Esophagus squamous epithelium (tissue), 5 donors: Measurements from ENCODE around the gene ASTN2. TPM values are rescaled to one million over a fixed set of nuclear protein-coding genes. Genes with fewer than 3 reads are reported as not detected.

Experiments
- DNase-seq: peaks from one replicate; lab custom pipeline; 2025; lab: John Stamatoyannopoulos, UW
- H3K27ac ChIP-seq, 4 donors: fragments of 200-600 bp; sonication (generic); one replicate each; pipeline ENCODE4 v1.5.1; 2016 to 2019; ENCODE audit warnings: mild to moderate bottlenecking in 1 of 4
- H3K27me3 ChIP-seq, 4 donors: fragments of 200-600 bp; sonication (generic); 1 replicate in 3 of 4; 2 replicates in 1 of 4; pipeline versions ENCODE4 v1.5.1 to v1.6.0; 2017 to 2021; ENCODE audit warnings: antibody characterized with exemption in 1 of 4
- H3K36me3 ChIP-seq, 3 donors: fragments of 200-600 bp; sonication (generic); one replicate each; pipeline ENCODE4 v1.5.1; 2016 to 2019
- H3K4me1 ChIP-seq, 3 donors: fragments of 200-600 bp; sonication (generic); one replicate each; pipeline ENCODE4 v1.5.1; 2017 to 2019
- H3K4me3 ChIP-seq, 4 donors: fragments of 200-600 bp; sonication (generic); 1 replicate in 3 of 4; 2 replicates in 1 of 4; pipeline ENCODE4 v1.5.1; 2016 to 2019; ENCODE audit warnings: mild to moderate bottlenecking in 2 of 4, moderate library complexity in 1 of 4
- H3K9me3 ChIP-seq, 3 donors: fragments of 200-600 bp; sonication (generic); one replicate each; pipeline ENCODE4 v1.5.1; 2016 to 2019
- POLR2A ChIP-seq, 4 donors: fragments of 450-650 bp; IDR thresholded peaks; one replicate each; pipeline ENCODE4 v1.6.1; 2017; ENCODE audit warnings: antibody characterized with exemption in 4 of 4, mild to moderate bottlenecking in 4 of 4, moderate library complexity in 3 of 4
- WGBS, 2 donors: methylation state at CpG; one replicate each; pipeline ENCODE4 v1.1.5; 2018; 5-methylcytosine and 5-hydroxymethylcytosine counted together
- intact Hi-C: fragments of 100-400 bp; cut with DNase I; formaldehyde crosslinking; loops from one replicate; pipeline ENCODE4 v1.15.0; 2022
- total RNA-seq, 4 donors: library from RNA; depleted of rRNA; stranded (reverse); fragments of >200 nt; gene quantifications; one replicate each; pipeline ENCODE4 v1.1.0, GENCODE V29; 2016
- TF ChIP-seq, protein P1 (sequence below), 6 experiments: fragments of 450-650 bp in 4 of 6; fragments of 200-600 bp in 2 of 6; sonication (generic) in 2 of 6; IDR thresholded peaks; one replicate each; pipeline ENCODE4 v1.5.1; 2016 to 2019; ENCODE audit warnings: antibody characterized with exemption in 6 of 6, mild to moderate bottlenecking in 4 of 6, moderate library complexity in 4 of 6
- donor health status: DM: yes; HTN: yes; CAD: no.

Gene ASTN2
- total RNA-seq, 4 donors from 2014 or later = 0.13 to 1.9 (median 0.27) TPM; not detected in 1

- Histone ChIP-seq H3K4me1 (peaks cover 0 to 13% (median 0%) of the 10 kb centered on the region in 3 donors), H3K27ac (no peak overlapping the region), H3K4me3 (no peak overlapping the region), H3K36me3 (peaks cover 0 to 9% (median 0%) of the 10 kb centered on the region in 3 donors), H3K27me3 (no peaks in the 10 kb centered on the region), H3K9me3 (no peaks in the 10 kb centered on the region)
- intact Hi-C loops = no loop called here
- DNase-seq = no peak
- TF ChIP-seq, protein P1, sequence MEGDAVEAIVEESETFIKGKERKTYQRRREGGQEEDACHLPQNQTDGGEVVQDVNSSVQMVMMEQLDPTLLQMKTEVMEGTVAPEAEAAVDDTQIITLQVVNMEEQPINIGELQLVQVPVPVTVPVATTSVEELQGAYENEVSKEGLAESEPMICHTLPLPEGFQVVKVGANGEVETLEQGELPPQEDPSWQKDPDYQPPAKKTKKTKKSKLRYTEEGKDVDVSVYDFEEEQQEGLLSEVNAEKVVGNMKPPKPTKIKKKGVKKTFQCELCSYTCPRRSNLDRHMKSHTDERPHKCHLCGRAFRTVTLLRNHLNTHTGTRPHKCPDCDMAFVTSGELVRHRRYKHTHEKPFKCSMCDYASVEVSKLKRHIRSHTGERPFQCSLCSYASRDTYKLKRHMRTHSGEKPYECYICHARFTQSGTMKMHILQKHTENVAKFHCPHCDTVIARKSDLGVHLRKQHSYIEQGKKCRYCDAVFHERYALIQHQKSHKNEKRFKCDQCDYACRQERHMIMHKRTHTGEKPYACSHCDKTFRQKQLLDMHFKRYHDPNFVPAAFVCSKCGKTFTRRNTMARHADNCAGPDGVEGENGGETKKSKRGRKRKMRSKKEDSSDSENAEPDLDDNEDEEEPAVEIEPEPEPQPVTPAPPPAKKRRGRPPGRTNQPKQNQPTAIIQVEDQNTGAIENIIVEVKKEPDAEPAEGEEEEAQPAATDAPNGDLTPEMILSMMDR (IDR thresholded peaks at IDR 0.05) = no peak
- no peak for TF ChIP-seq POLR2A (IDR thresholded peaks at IDR 0.05)
- 70 to 74% methylated on average over 5 of the region's 5 CpGs for WGBS, 2 donors
Measured at GRCh38 chr9:116383133-116383532, 1031.7 kb downstream of the ASTN2 start.

DNA sequence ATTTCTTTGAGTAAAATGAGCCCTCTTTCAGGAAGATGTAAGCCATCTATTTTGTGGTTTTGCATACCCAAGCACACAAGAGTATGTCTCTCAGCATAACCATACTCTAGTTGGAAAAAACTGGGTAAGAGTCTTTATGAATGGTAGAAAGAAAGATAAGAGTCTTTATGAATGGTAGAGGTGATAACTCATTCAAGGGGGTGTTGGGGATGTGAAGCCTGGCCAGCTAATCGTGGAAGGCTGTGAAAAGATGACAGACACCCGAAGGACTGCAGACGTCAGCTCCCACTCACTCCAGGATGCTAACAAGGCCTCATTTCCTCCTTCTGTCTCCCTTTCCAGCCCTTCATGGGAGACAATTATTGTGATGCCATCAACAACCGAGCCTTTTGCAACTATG, 1032.8 kb downstream of the ASTN2 start:
- intact Hi-C loops = no loop called here
- Histone ChIP-seq H3K9me3 (no peaks in the 10 kb centered on the region), H3K27ac (no peak overlapping the region), H3K4me3 (no peak overlapping the region), H3K27me3 (no peaks in the 10 kb centered on the region), H3K4me1 (peaks cover 0 to 15% (median 0%) of the 10 kb centered on the region in 3 donors), H3K36me3 (peaks cover 0 to 9% (median 0%) of the 10 kb centered on the region in 3 donors)
- TF ChIP-seq, protein P1 (IDR thresholded peaks at IDR 0.05) = no peak
- no peak for TF ChIP-seq POLR2A (IDR thresholded peaks at IDR 0.05)
- DNase-seq = no peak
- WGBS, 2 donors = 87 to 90% methylated on average over 4 of the region's 4 CpGs

GRCh38 chr9:116381350-116381749, 1033.5 kb downstream of the ASTN2 start:
- H3K9me3 ChIP-seq = no peaks in the 10 kb centered on the region
- no peak overlapping the region for H3K4me3 ChIP-seq
- DNase-seq = no peak
- WGBS, 2 donors = 60 to 72% methylated on average over 2 of the region's 2 CpGs
- intact Hi-C loops = no loop called here
- peaks cover 0 to 10% (median 0%) of the 10 kb centered on the region in 3 donors for H3K4me1 ChIP-seq
- peaks cover 0 to 9% (median 0%) of the 10 kb centered on the region in 3 donors for H3K36me3 ChIP-seq
- no peaks in the 10 kb centered on the region for H3K27me3 ChIP-seq
- no peak for TF ChIP-seq POLR2A (IDR thresholded peaks at IDR 0.05)
- TF ChIP-seq, protein P1 (IDR thresholded peaks at IDR 0.05) = no peak
- no peak overlapping the region for H3K27ac ChIP-seq

GRCh38 chr9:116380496-116380995, 1034.3 kb downstream of the ASTN2 start:
- intact Hi-C loops = no loop called here
- no peaks in the 10 kb centered on the region for H3K27me3 ChIP-seq
- H3K36me3 ChIP-seq = peaks cover 0 to 9% (median 0%) of the 10 kb centered on the region in 3 donors
- no peak overlapping the region for H3K4me3 ChIP-seq
- peaks cover 0 to 5% (median 0%) of the 10 kb centered on the region in 3 donors for H3K4me1 ChIP-seq
- no peak overlapping the region for H3K27ac ChIP-seq
- no peak for DNase-seq
- TF ChIP-seq, protein P1 (IDR thresholded peaks at IDR 0.05) = no peak
- TF ChIP-seq POLR2A (IDR thresholded peaks at IDR 0.05) = no peak
- H3K9me3 ChIP-seq = no peaks in the 10 kb centered on the region

DNA sequence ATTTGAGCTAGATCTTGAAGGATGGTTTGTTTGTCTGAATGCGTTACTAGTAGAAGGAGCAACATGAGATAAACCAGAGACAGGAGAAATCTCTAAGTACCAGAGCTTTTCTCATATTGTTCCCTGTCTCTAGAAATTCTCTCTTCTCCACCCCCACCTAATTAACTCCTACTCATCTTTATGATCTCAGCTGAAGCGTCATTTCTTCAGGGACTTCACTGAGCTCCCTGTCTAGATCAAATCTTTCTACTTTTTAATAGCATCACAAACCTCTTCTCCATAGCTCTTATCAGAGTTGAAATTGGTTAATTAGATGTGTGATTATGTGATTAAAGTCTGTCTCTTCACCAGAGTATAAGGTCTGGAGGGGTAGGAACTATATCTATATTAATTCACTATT, 1035.0 kb downstream of the ASTN2 start:
- intact Hi-C loops = no loop called here
- Histone ChIP-seq H3K4me3 (no peak overlapping the region), H3K27ac (no peak overlapping the region), H3K4me1 (peaks cover 0 to 5% (median 0%) of the 10 kb centered on the region in 3 donors), H3K27me3 (no peaks in the 10 kb centered on the region), H3K9me3 (no peaks in the 10 kb centered on the region), H3K36me3 (peaks cover 0 to 9% (median 0%) of the 10 kb centered on the region in 3 donors)
- WGBS, 2 donors = 69 to 86% methylated on average over 2 of the region's 2 CpGs
- no peak for TF ChIP-seq POLR2A (IDR thresholded peaks at IDR 0.05)
- TF ChIP-seq, protein P1 (IDR thresholded peaks at IDR 0.05) = no peak
- no peak for DNase-seq
